ENCODE measurements around the gene PPARG.
"Not testable (repeated sequence)": the region's sequence is repeated elsewhere in the genome, so short reads cannot be mapped to it uniquely, and the experiment has no call there.

The PPARG gene

DNA sequence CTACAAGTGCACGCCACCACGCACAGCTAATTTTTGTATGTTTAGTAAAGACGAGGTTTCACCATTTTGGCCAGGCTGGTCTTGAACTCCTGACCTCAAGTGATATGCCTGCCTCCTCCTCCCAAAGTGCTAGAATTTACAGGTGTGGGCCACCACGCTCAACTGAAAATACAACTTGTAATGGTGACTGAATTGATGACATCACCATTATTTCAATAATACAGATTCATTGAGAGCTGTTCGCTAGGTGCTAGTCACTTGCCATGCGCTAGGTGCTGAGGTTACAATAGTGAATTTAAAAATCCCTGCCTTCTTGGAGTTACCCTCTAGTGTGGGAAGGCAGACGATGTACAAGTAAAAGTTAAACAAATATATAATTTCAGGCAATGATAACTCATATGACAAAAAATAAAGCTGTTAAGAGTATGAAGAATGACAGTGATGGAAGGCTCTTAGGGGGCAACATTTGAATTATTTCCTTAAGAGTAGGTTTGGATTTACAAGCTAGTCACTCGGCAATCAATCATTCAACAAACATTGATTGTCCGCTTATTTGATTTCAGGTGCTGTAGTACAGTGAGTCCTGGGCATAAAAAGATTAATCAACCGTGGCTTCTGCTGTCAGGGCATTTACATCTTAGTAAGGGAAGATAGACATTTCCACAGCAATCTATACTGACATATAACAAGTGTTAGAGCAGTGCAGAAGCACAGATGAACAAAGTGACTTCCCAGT, 9.1 kb upstream of the PPARG start:
- DNase-seq, result no peak

DNA sequence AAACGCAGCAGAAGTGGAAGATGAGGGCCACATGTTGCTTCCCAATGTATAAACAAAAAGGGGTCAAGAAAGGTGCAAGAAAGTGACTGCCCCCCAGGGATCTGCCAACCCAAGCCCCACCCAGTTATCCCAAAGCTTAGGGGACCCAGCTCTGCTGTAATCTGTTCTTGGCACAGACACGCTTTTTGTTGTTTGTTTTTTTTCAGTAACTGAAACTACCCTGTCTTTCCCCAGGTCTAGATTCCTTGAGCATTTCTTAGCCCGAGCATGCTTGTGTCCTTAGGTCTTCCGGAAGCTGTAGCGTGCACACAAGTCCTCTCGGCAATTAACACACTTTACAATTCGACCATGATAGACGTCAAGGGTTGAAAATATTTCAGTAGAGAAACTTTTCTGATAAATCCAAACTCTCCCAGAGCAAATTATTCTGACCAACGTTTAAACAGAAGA, 8.5 kb upstream of the PPARG start:
- DNase-seq, result no peak

- DNase-seq, result no peak
These were observed 4.3 kb upstream of the PPARG start for GRCh38 chr3:12284591-12284990.

DNA sequence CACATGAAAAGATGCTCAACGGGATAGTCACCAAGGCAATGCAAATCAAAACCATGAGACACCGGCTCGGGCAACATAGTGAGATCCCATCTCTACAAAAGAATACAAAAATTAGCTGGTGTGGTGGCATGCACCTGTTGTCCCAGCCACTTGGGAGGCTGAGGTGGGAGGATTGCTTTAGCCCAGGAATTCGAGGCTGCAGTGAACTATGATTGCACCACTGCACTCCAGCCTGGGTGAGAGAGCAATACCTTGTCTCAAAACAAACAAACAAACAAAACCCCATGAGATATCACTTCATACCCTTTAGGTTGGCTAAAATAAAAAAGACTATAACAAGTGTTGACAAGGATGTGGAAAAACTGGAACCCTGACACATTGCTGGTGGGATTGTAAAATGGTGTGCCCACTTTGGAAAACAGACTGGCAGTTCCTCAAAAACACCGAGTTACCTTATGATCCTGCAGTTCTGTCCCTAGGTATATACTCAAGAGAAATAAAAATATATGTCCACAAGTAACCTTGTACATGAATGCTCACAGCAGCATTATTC, 3.8 kb upstream of the PPARG start:
- no peak for DNase-seq

DNA sequence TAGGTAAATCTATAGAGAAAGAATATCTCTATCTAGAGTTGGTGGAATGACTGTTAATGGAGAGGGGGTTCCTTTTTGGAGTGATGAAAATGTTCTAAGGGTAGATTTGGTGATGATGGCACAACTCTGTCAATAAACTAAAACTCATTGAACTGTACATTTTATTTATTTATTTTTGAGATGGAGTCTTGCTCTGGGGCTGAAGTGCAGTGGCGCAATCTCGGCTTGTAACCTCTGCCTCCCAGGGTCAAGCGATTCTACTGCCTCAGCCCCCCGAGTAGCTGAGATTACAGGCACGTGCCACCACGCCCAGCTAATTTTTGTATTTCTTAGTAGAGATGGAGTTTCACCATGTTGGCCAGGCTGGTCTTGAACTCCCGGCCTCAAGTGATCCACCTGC, 3.1 kb upstream of the PPARG start:
- not testable (repeated sequence) for DNase-seq

GRCh38 chr3:12286504-12286903, 2.4 kb upstream of the PPARG start:
- no peak for DNase-seq

DNA sequence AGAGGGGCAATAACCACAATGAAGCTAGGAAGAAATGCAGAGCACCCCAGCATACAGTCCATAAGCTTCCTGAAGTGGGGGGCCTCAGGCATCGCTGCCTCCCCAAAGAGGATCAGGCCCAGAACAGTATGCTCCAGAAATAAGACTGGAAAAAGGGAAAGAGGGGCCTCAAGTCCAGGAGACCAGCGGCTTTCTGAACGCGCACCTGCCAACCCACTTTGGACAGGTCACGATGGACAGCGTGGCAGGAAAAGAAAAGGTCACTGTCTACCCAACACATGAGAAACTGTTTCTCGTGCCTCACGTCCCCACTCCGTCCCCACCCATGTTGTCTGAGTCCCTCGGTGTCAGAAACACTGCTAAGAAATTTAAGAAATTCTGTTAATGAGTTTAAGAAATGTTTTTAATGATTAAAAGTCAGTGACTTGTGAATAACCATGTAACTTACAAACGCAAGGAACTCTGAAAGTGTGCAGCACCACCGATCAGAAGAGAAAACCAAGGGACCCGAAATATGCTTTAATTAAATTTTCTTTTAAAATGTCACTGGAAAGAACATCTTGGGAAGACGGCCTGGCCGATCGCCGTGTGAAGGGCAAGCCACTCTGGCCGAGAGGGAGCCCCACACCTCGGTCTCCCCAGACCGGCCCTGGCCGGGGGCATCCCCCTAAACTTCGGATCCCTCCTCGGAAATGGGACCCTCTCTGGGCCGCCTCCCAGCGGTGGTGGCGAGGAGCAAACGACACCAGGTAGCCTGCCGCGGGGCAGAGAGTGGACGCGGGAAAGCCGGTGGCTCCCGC, 1.7 kb upstream of the PPARG start:
- DNase-seq, result no peak

DNA sequence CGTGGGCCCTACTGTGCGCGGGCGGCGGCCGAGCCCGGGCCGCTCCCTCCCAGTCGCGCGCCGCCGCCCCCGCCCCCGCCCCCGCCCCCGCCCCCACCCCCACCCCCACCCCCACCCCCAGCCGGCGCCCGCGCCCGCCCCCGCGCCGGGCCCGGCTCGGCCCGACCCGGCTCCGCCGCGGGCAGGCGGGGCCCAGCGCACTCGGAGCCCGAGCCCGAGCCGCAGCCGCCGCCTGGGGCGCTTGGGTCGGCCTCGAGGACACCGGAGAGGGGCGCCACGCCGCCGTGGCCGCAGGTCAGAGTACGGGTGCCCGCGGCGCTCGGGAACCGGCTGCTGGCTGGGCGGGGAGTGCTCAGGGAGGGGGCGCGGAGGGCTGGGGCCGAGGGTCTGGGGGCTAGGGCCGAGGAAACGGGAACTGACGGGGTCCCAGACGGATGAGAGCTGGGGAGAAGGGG, 1.1 kb upstream of the PPARG start:
- no peak for DNase-seq

- no peak for DNase-seq
These were observed 654 bp downstream of the PPARG start for GRCh38 chr3:12289524-12289923.

DNA sequence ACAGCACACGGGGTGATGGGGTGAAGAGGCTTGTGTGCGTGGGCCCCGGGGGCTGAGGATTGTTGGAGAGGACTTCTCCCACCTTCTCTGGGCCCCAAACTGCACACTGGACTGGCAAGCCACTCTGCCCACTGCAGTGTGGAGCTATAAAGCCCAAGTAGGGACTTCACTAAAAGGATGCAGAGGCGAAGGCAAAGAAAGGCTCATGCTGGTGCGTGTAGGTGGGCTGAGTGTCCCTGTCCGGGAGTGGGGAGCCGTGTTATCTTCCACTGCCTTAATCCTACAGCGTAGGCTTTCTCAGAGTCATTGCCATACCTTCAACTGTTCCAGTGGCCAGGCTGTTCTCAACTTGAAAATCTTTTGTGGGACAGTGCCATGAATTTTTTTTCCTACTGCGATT, 3.9 kb downstream of the PPARG start:
- no peak for DNase-seq

GRCh38 chr3:12294885-12295580, 6.2 kb downstream of the PPARG start:
- DNase-seq, result no peak

DNA sequence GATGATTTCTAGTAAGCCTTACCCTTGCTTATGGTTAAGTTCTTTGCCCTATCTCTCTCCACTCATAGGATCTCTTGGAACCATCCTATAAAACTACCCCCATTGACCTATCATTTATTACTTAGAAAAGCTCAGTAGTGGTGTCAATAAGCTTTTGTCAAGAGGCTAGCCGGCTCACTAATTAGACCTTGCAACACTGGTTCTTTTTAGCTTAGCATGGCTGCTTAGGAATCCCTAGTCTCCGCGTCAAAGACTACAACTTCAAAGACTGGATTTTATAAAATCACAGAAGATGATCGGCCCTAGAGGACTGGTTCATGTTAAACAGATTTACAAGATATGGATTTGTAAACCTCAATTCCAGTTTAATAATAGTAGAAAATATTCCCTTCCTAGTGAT, 7.6 kb downstream of the PPARG start:
- DNase-seq, result no peak

- no peak for DNase-seq
These were observed 10.2 kb downstream of the PPARG start for GRCh38 chr3:12299026-12299425.

DNA sequence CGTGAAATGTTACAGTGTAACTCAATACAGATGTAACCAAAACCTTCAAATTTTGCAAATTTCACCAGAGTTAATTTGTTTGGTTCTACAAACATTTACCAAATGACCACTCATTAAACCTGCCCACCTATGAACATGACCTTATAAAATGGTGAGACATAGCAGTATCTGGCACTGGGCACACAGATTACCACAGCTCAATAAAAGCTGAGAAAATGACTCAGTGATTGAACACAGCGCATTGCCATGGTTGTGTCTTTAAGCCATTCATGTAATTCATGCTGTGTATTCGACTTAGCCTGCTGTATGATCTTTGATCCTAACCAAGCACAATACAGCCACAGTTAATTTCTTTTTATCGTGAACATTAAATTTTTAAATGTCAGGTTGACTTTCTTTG, 11.3 kb downstream of the PPARG start:
- no peak for DNase-seq

DNA sequence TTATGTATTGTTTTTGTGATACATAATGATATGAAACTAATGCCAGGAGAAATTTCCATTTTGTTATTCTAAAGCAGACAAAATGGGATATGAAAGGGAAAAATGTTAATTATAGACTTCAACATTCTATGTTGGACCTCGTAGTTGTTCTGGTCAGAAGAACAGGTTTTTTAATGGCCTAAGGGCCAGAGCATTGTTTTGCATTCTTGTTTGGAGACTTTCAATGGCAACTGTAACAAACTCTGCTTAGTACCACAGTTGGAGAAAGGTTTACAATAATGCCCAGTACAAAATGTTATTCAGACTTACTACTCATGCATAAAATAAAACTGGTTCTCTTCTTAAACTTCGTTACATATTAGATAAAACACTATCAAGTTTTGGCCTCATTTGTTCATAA, 12.2 kb downstream of the PPARG start:
- no peak for DNase-seq

DNA sequence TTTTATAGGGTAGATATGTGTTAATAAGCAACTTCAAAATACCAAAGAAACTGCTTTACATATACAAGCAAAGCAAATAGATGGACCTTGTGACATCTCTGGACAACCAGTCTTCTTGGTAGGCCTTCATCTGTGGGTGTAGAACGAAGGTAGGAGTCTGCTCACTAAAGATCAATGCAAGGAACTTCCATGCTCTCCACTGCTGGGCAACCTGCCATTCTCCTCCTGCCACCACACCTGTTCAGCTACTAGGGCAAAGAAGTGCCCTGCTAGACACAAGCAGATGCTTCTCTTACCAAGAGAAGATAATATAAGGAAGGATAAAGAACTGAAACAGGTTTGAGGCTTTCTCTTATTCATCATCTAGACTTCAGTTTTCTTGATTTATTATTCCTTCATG, 12.6 kb downstream of the PPARG start:
- no peak for DNase-seq

DNA sequence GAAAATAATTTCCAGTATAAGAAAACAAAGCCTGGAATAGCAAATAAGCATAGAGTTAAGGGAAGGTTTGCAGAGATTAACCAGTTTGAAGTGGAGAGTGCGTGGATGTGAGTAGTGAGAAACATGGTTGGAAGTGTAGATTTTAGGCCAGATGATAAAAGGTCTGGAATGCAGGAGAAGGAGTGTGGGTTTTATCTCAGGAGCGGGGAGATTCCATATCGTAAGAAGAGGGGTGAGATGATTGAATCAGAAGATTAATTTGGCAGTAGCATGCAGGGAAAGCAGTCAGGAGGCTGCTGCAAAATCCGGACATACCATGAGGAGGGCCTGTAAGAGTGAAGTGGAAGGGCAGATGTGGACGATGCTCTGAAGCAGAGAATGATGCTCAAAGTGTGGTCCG, 13.7 kb downstream of the PPARG start:
- no peak for DNase-seq

- DNase-seq, result no peak
These were observed 14.7 kb downstream of the PPARG start for GRCh38 chr3:12303534-12303933.

GRCh38 chr3:12303993-12304392, 15.1 kb downstream of the PPARG start:
- DNase-seq, result no peak

- DNase-seq, result no peak
These were observed 18.3 kb downstream of the PPARG start for GRCh38 chr3:12307136-12307535.

DNA sequence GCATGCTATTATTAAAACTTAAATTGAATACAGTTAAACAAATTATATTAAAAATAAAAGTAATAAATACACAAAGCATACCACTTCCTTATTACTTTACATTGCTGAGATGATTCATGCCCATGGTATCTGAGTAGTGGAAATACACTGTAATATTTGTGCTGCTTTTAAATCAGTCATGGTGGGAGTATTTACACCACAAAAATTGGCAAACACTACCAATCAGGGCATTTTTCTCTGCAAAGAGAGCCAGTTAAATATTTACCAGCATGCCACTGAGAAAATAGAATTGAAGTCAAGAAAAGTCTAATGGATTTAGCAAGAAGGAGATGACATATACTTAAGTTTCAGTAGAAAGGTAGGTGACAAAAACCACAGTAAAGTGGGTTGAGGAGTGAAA, 19.6 kb downstream of the PPARG start:
- DNase-seq, result no peak

GRCh38 chr3:12309716-12310115, 20.8 kb downstream of the PPARG start:
- peak; percentile 52 for DNase-seq

GRCh38 chr3:12312010-12312409, 23.1 kb downstream of the PPARG start:
- no peak for DNase-seq

All from NCI-H82 (cell line).